Measurements from ENCODE around the gene ZBED5.
"Not testable (repeated sequence)": the region's sequence is repeated elsewhere in the genome, so short reads cannot be mapped to it uniquely, and the experiment has no call there.

ZBED5 gene

GRCh38 chr11:10897150-10897549 lies 39.3 kb upstream of the ZBED5 start:
- H3K4me3 ChIP-seq = no peak overlapping the region
- no peak overlapping the region for H3K27ac ChIP-seq
- H3K9ac ChIP-seq (ENCODE audit: insufficient read length) = no peak overlapping the region
- H3K36me3 ChIP-seq (ENCODE audit: insufficient read depth, low read length) = no peaks in the 10 kb centered on the region
- DNase-seq (ENCODE audit: low read depth, low spot score) = no peak
- TF ChIP-seq POLR2AphosphoS5 (IDR thresholded peaks at IDR 0.05; ENCODE audit: borderline replicate concordance, low read depth, low read length) = no peak
- no peak for TF ChIP-seq FOXP2 (optimal IDR thresholded peaks at IDR 0.05; ENCODE audit: control extremely low read depth, extremely low read length, insufficient read depth)
- TF ChIP-seq EZH2 (IDR thresholded peaks at IDR 0.05) = no peak
- H3K9me3 ChIP-seq (ENCODE audit: low read depth, low read length) = no peaks in the 10 kb centered on the region

DNA sequence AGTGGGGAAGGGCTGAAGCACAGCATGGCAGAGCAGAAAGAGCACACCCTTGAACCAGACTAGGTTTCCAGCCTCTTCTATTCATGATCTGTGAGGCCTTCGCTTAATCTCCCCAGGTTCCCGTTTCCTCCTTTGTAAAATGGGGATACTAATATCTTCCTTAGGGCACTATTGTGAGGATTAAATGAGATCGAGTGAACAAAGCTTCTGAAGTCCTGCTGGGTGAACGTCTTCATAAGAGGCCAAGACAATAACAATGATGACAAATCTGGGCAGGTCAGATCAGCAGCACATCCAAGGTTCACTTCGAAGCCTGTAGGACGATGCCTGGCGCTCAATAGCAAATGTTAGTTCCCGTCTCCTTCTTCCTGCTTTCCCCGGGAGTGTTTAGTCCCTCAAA lies 38.6 kb upstream of the ZBED5 start:
- no peak for DNase-seq (ENCODE audit: low read depth, low spot score)
- TF ChIP-seq EZH2 (IDR thresholded peaks at IDR 0.05) (no peak), POLR2AphosphoS5 (IDR thresholded peaks at IDR 0.05; ENCODE audit: borderline replicate concordance, low read depth, low read length) (no peak), FOXP2 (optimal IDR thresholded peaks at IDR 0.05; ENCODE audit: control extremely low read depth, extremely low read length, insufficient read depth) (no peak)
- no peaks in the 10 kb centered on the region for H3K36me3 ChIP-seq (ENCODE audit: insufficient read depth, low read length)
- no peaks in the 10 kb centered on the region for H3K9me3 ChIP-seq (ENCODE audit: low read depth, low read length)
- H3K4me3 ChIP-seq = no peak overlapping the region
- no peak overlapping the region for H3K9ac ChIP-seq (ENCODE audit: insufficient read length)
- no peak overlapping the region for H3K27ac ChIP-seq

DNA sequence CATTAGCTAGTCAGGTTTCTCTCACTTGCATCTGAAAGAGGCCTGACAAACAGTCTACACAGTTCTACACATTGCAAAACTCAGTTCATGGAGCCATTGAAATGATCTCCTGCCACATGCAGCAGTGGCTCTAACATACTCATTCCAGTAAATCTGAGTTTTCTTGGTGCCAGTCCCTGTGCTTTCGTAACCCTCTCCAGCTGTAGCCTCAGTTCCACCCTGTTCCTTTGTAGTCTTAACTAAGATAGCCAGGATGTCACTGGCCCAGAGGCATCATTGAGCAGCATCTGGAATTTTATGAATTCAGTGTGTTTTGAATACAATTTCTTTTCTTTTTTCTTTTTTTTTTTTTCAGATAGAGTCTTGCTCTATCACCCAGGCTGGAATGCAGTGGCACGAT lies 37.4 kb upstream of the ZBED5 start:
- no peak overlapping the region for H3K9ac ChIP-seq (ENCODE audit: insufficient read length)
- H3K4me3 ChIP-seq = no peak overlapping the region
- no peak overlapping the region for H3K27ac ChIP-seq
- no peak for TF ChIP-seq EZH2 (IDR thresholded peaks at IDR 0.05)
- TF ChIP-seq POLR2AphosphoS5 (IDR thresholded peaks at IDR 0.05; ENCODE audit: borderline replicate concordance, low read depth, low read length) = no peak
- TF ChIP-seq FOXP2 (optimal IDR thresholded peaks at IDR 0.05; ENCODE audit: control extremely low read depth, extremely low read length, insufficient read depth) = no peak
- DNase-seq (ENCODE audit: low read depth, low spot score) = no peak
- H3K9me3 ChIP-seq (ENCODE audit: low read depth, low read length) = no peaks in the 10 kb centered on the region
- H3K36me3 ChIP-seq (ENCODE audit: insufficient read depth, low read length) = no peaks in the 10 kb centered on the region

- H3K9me3 ChIP-seq (ENCODE audit: low read depth, low read length) = no peaks in the 10 kb centered on the region
- no peak for DNase-seq (ENCODE audit: low read depth, low spot score)
- H3K4me3 ChIP-seq = no peak overlapping the region
- H3K9ac ChIP-seq (ENCODE audit: insufficient read length) = no peak overlapping the region
- H3K36me3 ChIP-seq (ENCODE audit: insufficient read depth, low read length) = no peaks in the 10 kb centered on the region
- TF ChIP-seq POLR2AphosphoS5 (IDR thresholded peaks at IDR 0.05; ENCODE audit: borderline replicate concordance, low read depth, low read length) (no peak), FOXP2 (optimal IDR thresholded peaks at IDR 0.05; ENCODE audit: control extremely low read depth, extremely low read length, insufficient read depth) (no peak), EZH2 (IDR thresholded peaks at IDR 0.05) (no peak)
- no peak overlapping the region for H3K27ac ChIP-seq
These were observed 36.8 kb upstream of the ZBED5 start for GRCh38 chr11:10894666-10895065.

GRCh38 chr11:10893714-10894151 lies 35.9 kb upstream of the ZBED5 start:
- H3K9me3 ChIP-seq (ENCODE audit: low read depth, low read length) = no peaks in the 10 kb centered on the region
- no peaks in the 10 kb centered on the region for H3K36me3 ChIP-seq (ENCODE audit: insufficient read depth, low read length)
- TF ChIP-seq EZH2 (IDR thresholded peaks at IDR 0.05) = no peak
- no peak for TF ChIP-seq POLR2AphosphoS5 (IDR thresholded peaks at IDR 0.05; ENCODE audit: borderline replicate concordance, low read depth, low read length)
- no peak for TF ChIP-seq FOXP2 (optimal IDR thresholded peaks at IDR 0.05; ENCODE audit: control extremely low read depth, extremely low read length, insufficient read depth)
- no peak overlapping the region for H3K4me3 ChIP-seq
- no peak for DNase-seq (ENCODE audit: low read depth, low spot score)
- H3K9ac ChIP-seq (ENCODE audit: insufficient read length) = no peak overlapping the region
- no peak overlapping the region for H3K27ac ChIP-seq

- Histone ChIP-seq H3K36me3 (ENCODE audit: insufficient read depth, low read length) (no peaks in the 10 kb centered on the region), H3K9me3 (ENCODE audit: low read depth, low read length) (no peaks in the 10 kb centered on the region), H3K27ac (no peak overlapping the region), H3K4me3 (no peak overlapping the region), H3K9ac (ENCODE audit: insufficient read length) (no peak overlapping the region)
- TF ChIP-seq POLR2AphosphoS5 (IDR thresholded peaks at IDR 0.05; ENCODE audit: borderline replicate concordance, low read depth, low read length) (no peak), FOXP2 (optimal IDR thresholded peaks at IDR 0.05; ENCODE audit: control extremely low read depth, extremely low read length, insufficient read depth) (no peak), EZH2 (IDR thresholded peaks at IDR 0.05) (no peak)
- no peak for DNase-seq (ENCODE audit: low read depth, low spot score)
These were observed 34.4 kb upstream of the ZBED5 start for GRCh38 chr11:10892250-10892649.

DNA sequence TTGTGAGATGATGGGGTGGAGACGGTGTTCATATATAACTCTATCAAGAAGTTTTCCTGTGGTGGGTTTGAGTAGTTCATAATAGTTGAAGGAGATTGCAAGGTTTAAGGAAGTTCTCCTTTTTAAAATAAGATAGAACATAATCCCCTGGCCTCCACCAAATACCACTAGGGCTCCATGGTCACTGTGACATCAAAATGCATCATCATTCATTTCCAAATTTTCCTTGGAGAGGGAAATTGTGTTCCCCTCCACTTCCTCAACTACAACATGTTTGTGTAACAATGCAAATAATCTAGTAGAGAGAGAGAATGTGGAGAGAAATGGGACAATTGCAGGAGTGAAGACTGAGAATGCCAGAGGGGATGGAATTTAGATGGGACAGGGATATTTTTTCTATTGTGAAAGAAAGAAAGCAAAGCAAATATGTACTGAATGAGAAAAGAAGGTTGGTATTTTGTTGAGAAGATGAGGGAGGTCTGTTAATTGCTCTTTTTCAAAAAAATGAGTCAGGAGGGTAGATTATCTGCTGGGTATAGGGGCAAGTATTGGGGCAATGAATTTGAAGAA lies 33.4 kb upstream of the ZBED5 start:
- no peak for TF ChIP-seq EZH2 (IDR thresholded peaks at IDR 0.05)
- no peak for TF ChIP-seq POLR2AphosphoS5 (IDR thresholded peaks at IDR 0.05; ENCODE audit: borderline replicate concordance, low read depth, low read length)
- TF ChIP-seq FOXP2 (optimal IDR thresholded peaks at IDR 0.05; ENCODE audit: control extremely low read depth, extremely low read length, insufficient read depth) = no peak
- no peak overlapping the region for H3K9ac ChIP-seq (ENCODE audit: insufficient read length)

GRCh38 chr11:10890083-10890482 lies 32.2 kb upstream of the ZBED5 start:
- not testable (repeated sequence) for H3K9me3 ChIP-seq (ENCODE audit: low read depth, low read length); H3K9ac ChIP-seq (ENCODE audit: insufficient read length); H3K27ac ChIP-seq; H3K4me3 ChIP-seq; DNase-seq (ENCODE audit: low read depth, low spot score); H3K36me3 ChIP-seq (ENCODE audit: insufficient read depth, low read length)

More for the DNA sequence above, 33.4 kb upstream of the ZBED5 start:
- Histone ChIP-seq H3K9me3 (ENCODE audit: low read depth, low read length) (no peaks in the 10 kb centered on the region), H3K27ac (no peak overlapping the region), H3K4me3 (no peak overlapping the region), H3K36me3 (ENCODE audit: insufficient read depth, low read length) (no peaks in the 10 kb centered on the region)
- DNase-seq (ENCODE audit: low read depth, low spot score) = no peak

DNA sequence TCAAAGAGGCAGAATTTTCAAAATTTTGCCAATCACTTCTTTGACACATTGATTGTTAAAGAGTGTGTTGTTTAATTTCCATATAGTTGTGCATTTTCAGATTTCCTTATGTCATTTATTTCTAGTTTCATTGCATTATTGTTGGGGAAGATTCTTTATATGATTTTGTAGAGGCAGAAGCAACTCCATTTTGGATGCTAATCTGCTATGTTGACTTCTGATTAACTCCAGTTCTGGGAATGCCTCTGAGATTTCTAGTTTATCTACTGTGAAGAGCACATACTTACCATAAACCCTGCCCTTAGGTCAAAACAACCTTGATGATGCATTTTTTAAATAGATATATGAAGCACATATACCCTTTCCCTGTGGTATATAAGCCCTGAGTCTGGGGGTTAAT lies 29.5 kb upstream of the ZBED5 start:
- no peak for DNase-seq (ENCODE audit: low read depth, low spot score)
- Histone ChIP-seq H3K36me3 (ENCODE audit: insufficient read depth, low read length) (no peaks in the 10 kb centered on the region), H3K4me3 (no peak overlapping the region), H3K27ac (no peak overlapping the region), H3K9me3 (ENCODE audit: low read depth, low read length) (no peaks in the 10 kb centered on the region), H3K9ac (ENCODE audit: insufficient read length) (no peak overlapping the region)
- TF ChIP-seq FOXP2 (optimal IDR thresholded peaks at IDR 0.05; ENCODE audit: control extremely low read depth, extremely low read length, insufficient read depth) (no peak), POLR2AphosphoS5 (IDR thresholded peaks at IDR 0.05; ENCODE audit: borderline replicate concordance, low read depth, low read length) (no peak), EZH2 (IDR thresholded peaks at IDR 0.05) (no peak)

Measured in SK-N-MC (cell line).